GM12878 (cell line): ENCODE results near the gene MYH7B.

Experiments used
- BHLHE40 ChIP-seq, 2 experiments: fragments of 450-650 bp in 1 of 2; IDR thresholded peaks; 2 replicates each; pipeline ENCODE4 v1.6.1; 2011 to 2017; ENCODE audit warnings: low read depth in 2 of 2, borderline replicate concordance in 1 of 2, improper control_type of control experiment in 1 of 2, low read length in 1 of 2, mild to moderate bottlenecking in 1 of 2
- CHD2 ChIP-seq: IDR thresholded peaks from 2 replicates; pipeline ENCODE4 v1.6.1; 2011; ENCODE audit warnings: low read depth, low read length, improper control_type of control experiment, borderline replicate concordance
- CHD4 ChIP-seq: fragments of 200-600 bp; sonication (generic); IDR thresholded peaks from 2 replicates; pipeline ENCODE4 v1.6.1; 2016; ENCODE audit warnings: mild to moderate bottlenecking
- EED ChIP-seq: sonication (generic); IDR thresholded peaks from 2 replicates; pipeline ENCODE4 v1.6.1; 2016; ENCODE audit warnings: antibody characterized with exemption, low read depth
- EGR1 ChIP-seq, 2 experiments: IDR thresholded peaks; 1 replicate in 1 of 2; 2 replicates in 1 of 2; pipeline ENCODE4 v1.6.1; 2011 to 2012; ENCODE audit warnings: low read depth in 2 of 2, low read length in 2 of 2, borderline replicate concordance in 1 of 2, mild to moderate bottlenecking in 1 of 2, moderate library complexity in 1 of 2
- ESRRA ChIP-seq: IDR thresholded peaks from 2 replicates; pipeline ENCODE4 v1.6.1; 2012; ENCODE audit warnings: mild to moderate bottlenecking, low read length, improper control_type of control experiment
- EZH2 ChIP-seq: IDR thresholded peaks from 2 replicates; pipeline ENCODE4 v1.6.1; 2012; ENCODE audit warnings: low read depth, mild to moderate bottlenecking, control low read depth, inconsistent platforms, low read length, borderline replicate concordance; ENCODE audit not compliant: control insufficient read depth
- POLR2A ChIP-seq: IDR thresholded peaks from 2 replicates; pipeline ENCODE4 v1.6.1; 2011; ENCODE audit warnings: low read depth, mild to moderate bottlenecking, low read length
- POLR2AphosphoS5 ChIP-seq: IDR thresholded peaks from 2 replicates; pipeline ENCODE4 v1.6.1; 2011; ENCODE audit warnings: mild to moderate bottlenecking, low read length, inconsistent platforms
- SMAD1 ChIP-seq: fragments of 450-650 bp; IDR thresholded peaks from 2 replicates; pipeline ENCODE4 v1.6.1; 2018; ENCODE audit warnings: mild to moderate bottlenecking, low read depth; ENCODE audit not compliant: partially characterized antibody
- YBX1 ChIP-seq: fragments of 450-650 bp; IDR thresholded peaks from 2 replicates; pipeline ENCODE4 v1.6.1; 2016; ENCODE audit warnings: antibody characterized with exemption
- TF ChIP-seq, protein P1 (sequence below): fragments of 450-650 bp; formaldehyde crosslinking; IDR thresholded peaks from 2 replicates; pipeline ENCODE4 v1.4.0; 2020; ENCODE audit warnings: mild to moderate bottlenecking, moderate library complexity
- TF ChIP-seq, protein P2 (sequence below), 3 experiments: IDR thresholded peaks in 2 of 3; conservative IDR thresholded peaks in 1 of 3; 2 replicates each; pipeline ENCODE4 v1.5.1; 2011; ENCODE audit warnings: low read depth in 3 of 3, low read length in 3 of 3, mild to moderate bottlenecking in 3 of 3, control low read depth in 2 of 3, moderate library complexity in 2 of 3, inconsistent platforms in 1 of 3, mixed read lengths in 1 of 3; ENCODE audit not compliant: control insufficient read depth in 2 of 3, insufficient read depth in 1 of 3; ENCODE audit errors: extremely low read depth in 1 of 3
- TF ChIP-seq, protein P3 (sequence below): IDR thresholded peaks from 2 replicates; pipeline ENCODE4 v1.6.1; 2012; ENCODE audit warnings: low read depth, low read length, improper control_type of control experiment

DNA sequence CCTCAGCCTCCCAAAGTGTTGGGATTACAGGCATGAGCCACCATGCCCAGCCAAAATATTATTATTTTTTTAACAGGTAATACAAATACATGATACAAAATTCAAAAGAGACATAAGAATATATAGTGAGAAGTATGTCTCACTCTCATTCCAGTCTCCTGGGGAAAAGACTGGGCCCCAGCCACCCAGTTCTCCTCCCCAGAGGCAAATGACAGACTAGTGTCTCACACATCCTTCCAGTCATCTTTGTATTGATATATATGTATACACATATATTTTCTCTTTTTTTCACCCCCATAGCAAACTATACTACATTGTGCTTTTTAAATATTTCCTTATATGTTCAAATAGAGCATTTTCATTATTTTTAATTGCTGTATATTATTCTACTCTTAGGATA, 8.3 kb upstream of the MYH7B start:
- TF ChIP-seq EED (no peak), POLR2A (no peak), CHD4 (no peak), ESRRA (no peak), YBX1 (no peak), EZH2 (no peak), EGR1 (IDR thresholded peaks at IDR 0.05; ENCODE audit: borderline replicate concordance in 1 of 2, low read depth in 2 of 2, low read length in 2 of 2) (no peak), BHLHE40 (IDR thresholded peaks at IDR 0.05; ENCODE audit: borderline replicate concordance in 1 of 2, low read depth in 2 of 2, low read length in 1 of 2) (no peak), SMAD1 (no peak), CHD2 (no peak), POLR2AphosphoS5 (no peak)
- TF ChIP-seq, protein P1, sequence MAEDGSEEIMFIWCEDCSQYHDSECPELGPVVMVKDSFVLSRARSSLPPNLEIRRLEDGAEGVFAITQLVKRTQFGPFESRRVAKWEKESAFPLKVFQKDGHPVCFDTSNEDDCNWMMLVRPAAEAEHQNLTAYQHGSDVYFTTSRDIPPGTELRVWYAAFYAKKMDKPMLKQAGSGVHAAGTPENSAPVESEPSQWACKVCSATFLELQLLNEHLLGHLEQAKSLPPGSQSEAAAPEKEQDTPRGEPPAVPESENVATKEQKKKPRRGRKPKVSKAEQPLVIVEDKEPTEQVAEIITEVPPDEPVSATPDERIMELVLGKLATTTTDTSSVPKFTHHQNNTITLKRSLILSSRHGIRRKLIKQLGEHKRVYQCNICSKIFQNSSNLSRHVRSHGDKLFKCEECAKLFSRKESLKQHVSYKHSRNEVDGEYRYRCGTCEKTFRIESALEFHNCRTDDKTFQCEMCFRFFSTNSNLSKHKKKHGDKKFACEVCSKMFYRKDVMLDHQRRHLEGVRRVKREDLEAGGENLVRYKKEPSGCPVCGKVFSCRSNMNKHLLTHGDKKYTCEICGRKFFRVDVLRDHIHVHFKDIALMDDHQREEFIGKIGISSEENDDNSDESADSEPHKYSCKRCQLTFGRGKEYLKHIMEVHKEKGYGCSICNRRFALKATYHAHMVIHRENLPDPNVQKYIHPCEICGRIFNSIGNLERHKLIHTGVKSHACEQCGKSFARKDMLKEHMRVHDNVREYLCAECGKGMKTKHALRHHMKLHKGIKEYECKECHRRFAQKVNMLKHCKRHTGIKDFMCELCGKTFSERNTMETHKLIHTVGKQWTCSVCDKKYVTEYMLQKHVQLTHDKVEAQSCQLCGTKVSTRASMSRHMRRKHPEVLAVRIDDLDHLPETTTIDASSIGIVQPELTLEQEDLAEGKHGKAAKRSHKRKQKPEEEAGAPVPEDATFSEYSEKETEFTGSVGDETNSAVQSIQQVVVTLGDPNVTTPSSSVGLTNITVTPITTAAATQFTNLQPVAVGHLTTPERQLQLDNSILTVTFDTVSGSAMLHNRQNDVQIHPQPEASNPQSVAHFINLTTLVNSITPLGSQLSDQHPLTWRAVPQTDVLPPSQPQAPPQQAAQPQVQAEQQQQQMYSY (CRISPR knock-in tag): no peak
- TF ChIP-seq, protein P2, sequence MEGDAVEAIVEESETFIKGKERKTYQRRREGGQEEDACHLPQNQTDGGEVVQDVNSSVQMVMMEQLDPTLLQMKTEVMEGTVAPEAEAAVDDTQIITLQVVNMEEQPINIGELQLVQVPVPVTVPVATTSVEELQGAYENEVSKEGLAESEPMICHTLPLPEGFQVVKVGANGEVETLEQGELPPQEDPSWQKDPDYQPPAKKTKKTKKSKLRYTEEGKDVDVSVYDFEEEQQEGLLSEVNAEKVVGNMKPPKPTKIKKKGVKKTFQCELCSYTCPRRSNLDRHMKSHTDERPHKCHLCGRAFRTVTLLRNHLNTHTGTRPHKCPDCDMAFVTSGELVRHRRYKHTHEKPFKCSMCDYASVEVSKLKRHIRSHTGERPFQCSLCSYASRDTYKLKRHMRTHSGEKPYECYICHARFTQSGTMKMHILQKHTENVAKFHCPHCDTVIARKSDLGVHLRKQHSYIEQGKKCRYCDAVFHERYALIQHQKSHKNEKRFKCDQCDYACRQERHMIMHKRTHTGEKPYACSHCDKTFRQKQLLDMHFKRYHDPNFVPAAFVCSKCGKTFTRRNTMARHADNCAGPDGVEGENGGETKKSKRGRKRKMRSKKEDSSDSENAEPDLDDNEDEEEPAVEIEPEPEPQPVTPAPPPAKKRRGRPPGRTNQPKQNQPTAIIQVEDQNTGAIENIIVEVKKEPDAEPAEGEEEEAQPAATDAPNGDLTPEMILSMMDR (IDR thresholded peaks at IDR 0.05 in 2 of 3, conservative IDR thresholded peaks at IDR 0.05 in 1 of 3; ENCODE audit: control insufficient read depth in 2 of 3, extremely low read depth in 1 of 3, insufficient read depth in 1 of 3, low read depth in 3 of 3, low read length in 3 of 3): no peak
- TF ChIP-seq, protein P3, sequence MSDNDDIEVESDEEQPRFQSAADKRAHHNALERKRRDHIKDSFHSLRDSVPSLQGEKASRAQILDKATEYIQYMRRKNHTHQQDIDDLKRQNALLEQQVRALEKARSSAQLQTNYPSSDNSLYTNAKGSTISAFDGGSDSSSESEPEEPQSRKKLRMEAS: no peak
